Articular chondrocyte of knee joint (primary cell): ENCODE data around the gene IL2RG. TPM values are rescaled to one million over a fixed set of nuclear protein-coding genes. Genes with fewer than 3 reads are reported as not detected.

Experiments used
- small RNA-seq: library from RNA; depleted of rRNA; stranded (forward); fragments of <200 nt; gene quantifications from one replicate; pipeline ENCODE3, GENCODE V24; 2012
- total RNA-seq: library from RNA; depleted of rRNA; stranded (reverse); fragments of >200 nt; gene quantifications from 2 replicates; pipeline ENCODE4 v1.2.3, GENCODE V29; 2012

IL2RG gene
- 0.13 and 0.32 TPM in 2 replicates for total RNA-seq

GRCh38 chrX:71111141-71111843, at the start of gene IL2RG:
Gene IL2RG, minus strand, starts transcription at chrX:71111577. Its CDS starts 38 bp downstream, at chrX:71111539.

DNA sequence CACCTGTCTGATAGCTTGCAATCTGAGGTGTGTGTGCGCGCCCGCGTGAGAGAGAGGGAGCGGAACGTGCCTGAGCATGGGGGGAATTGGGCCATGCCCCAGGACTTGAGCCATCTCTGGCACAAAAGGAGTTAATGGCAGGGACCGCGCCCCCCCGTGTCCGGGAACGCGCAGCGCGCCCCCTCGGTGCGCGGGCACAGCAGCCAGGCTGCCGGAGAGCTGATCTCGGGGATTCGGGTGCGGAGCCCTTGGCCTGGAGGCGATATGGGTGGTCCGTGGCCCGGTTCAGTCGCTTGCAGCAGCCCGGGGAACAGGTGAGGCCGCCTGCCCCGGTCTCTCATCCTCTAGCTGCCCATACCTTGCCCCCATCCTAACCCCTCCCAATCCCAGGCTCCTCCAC, 33.3 kb upstream of the IL2RG start, which contains the start of gene NLGN3:
Gene NLGN3, plus strand, starts transcription at position 191 of the 400 bp plus-strand sequence. CDS start 2,909 bp downstream, outside the sequence.

DNA sequence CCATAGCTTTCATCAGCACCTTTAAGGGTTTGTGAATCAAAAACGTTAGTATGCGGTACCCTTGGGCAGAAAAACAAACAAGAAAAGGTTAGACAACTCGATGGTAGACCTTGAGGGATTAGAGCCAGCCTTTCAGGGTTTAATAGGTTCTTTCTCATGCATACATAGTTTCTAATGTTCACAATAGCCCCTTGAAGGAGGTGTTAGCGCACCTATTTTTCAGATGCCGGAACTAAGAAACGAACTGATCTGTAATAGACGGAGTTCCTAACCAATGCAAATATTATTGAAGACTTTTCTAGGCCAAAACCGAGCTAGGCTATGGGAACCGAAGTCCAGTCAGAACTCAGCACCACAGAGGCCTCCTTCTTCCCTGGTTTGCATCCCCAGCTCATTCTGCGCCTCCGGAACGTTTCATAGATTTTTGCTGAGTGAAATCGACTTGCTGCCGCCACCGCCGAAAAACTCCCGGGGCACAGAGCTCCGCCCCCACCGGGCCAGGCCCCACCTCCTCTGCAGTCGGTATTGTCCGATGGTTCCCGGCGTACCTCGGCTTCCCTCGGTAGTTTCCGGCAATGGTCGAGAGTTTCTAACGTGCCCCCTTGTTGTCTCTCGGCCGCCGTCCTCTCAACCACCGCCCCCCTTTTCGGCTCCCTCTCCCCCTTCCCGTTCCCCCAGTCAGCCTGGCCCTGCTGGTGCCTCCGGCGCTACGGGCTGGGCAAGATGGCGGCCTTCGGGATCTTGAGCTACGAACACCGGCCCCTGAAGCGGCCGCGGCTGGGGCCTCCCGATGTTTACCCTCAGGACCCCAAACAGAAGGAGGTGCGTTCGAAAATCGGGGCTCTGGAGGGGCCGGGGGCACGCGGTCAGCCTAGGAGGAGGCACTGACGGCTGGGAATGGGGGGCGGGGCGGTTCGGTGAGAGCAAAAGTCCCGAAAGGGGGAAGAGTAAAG, 6.9 kb upstream of the IL2RG start, which contains the start of gene MED12:
Gene MED12, plus strand, starts transcription at position 565 of the 953 bp plus-strand sequence. Its CDS starts 159 bp downstream, at position 724.

GRCh38 chrX:71106427-71106826, 5.0 kb downstream of the IL2RG start, which contains the start of gene CXorf65:
Gene CXorf65, minus strand, starts transcription at chrX:71106740. Its CDS starts 184 bp downstream, at chrX:71106556.

DNA sequence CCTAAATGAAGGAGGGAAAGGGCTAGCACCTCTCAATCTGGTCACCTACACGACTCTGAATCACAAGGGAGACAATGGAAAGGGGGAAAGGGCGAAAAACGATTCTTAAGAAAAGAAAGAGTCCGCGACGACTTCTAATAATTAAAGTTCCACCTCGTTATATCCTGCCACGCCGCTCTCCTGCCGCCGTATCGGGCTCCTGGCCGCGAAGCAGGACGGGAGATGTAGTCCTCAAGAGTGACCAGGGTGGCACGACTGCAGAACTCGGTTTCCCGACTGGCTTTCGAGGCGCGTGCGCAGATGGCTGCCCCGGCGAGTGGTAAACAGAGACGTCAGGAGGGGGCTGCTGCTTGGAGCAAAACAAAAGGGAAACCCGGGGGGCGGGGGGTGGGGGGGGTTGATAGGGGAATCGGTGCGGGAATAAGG, 15.8 kb downstream of the IL2RG start, which contains the start of gene FOXO4:
Gene FOXO4, plus strand, starts transcription at position 297 of the 426 bp plus-strand sequence. CDS start 678 bp downstream, outside the sequence.

DNA sequence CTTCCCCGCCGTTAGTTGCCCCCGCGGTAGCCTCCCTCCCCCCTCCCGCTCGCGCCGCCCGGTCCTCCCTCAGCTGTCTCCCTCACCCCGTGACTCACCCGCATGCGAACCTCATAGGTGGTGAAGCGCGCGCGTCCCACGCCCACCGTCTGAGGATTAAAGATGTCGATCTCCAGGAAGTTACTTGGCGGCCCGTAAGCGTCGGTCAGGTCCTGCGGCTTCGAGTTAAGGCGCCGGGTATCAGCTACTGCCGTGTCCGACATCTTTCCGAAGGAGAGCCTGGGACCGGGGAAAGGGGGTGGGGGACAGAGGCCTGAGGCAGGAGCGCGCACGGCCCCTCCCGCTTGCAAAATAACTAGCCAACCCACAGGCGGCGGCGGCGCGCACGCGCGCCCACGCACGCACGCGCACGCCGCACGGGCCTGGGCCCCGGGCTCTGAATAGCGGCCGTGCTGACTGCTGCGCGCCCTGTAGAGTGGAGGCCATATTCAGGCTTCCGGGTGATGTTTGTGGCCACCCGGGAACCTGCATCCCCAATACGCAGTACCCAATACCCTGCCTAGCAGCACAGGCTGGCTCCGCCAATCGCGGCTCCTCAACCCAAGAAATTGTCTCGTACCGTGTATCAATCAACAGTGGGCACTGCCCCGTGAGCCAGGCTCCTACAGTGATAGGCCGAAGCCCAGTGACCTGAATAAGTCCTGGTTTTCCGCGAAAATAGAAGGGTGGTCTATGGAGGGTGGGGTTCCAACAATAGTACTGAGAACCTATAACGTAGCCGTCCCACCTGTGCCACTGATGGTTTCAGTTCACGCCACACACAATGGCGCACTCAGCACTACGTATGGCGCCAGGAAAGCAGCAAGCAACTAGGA, 43.1 kb downstream of the IL2RG start, which contains the start of gene SNX12:
Gene SNX12, minus strand, starts transcription at position 291 of the 875 bp plus-strand sequence. Its CDS starts 28 bp downstream, at position 263.

Small RNAs within 50 kb of the gene (small RNA-seq; reads per million reads assigned to genes)
- gene CXorf65, result not detected

Other genes starting within 250 kb of the IL2RG start
- gene TEX11, start 202.9 kb downstream of the IL2RG start, total RNA-seq, result under 0.01 TPM in 1 of 2 replicates, not detected in the other
- gene SLC7A3, start 180.5 kb downstream of the IL2RG start, total RNA-seq, result not detected in 2 replicates
- gene SNX12, start 43.2 kb downstream of the IL2RG start, total RNA-seq, result 63.9 and 68.9 TPM in 2 replicates
- 3.4 and 4.8 TPM in 2 replicates for gene FOXO4, start 15.7 kb downstream of the IL2RG start, total RNA-seq
- gene CXorf65, start 4.8 kb downstream of the IL2RG start, total RNA-seq, result not detected in 2 replicates
- gene MED12, start 7.0 kb upstream of the IL2RG start, total RNA-seq, result 21.6 and 23.3 TPM in 2 replicates
- gene NLGN3, start 33.3 kb upstream of the IL2RG start, total RNA-seq, result 0.22 and 0.26 TPM in 2 replicates
- gene GJB1, start 111.6 kb upstream of the IL2RG start, total RNA-seq, result not detected in 2 replicates
- 14.1 and 17.6 TPM in 2 replicates for gene ZMYM3, start 142.6 kb upstream of the IL2RG start, total RNA-seq
- 285 and 322 TPM in 2 replicates for gene NONO, start 172.1 kb upstream of the IL2RG start, total RNA-seq
- 1.1 and 1.2 TPM in 2 replicates for gene ITGB1BP2, start 190.2 kb upstream of the IL2RG start, total RNA-seq